SK-N-SH treated with all-trans-retinoic acid at 6 μM for 48 hours (cell line): ENCODE results near the gene TH.

ENCODE experiments used
- ATAC-seq: fragments of 200-7000 bp; cut with Tn5 transposase; 3 replicates; pipeline ENCODE4 v1.9.1; 2020; ENCODE audit warnings: mild to moderate bottlenecking, moderate library complexity
- ARNTL ChIP-seq: fragments of 450-650 bp; formaldehyde crosslinking; IDR thresholded peaks from 2 replicates; pipeline ENCODE4 v1.5.0; 2020; ENCODE audit warnings: low read depth, mild to moderate bottlenecking, moderate library complexity, borderline replicate concordance
- BACH2 ChIP-seq: fragments of 250-450 bp; sonication (Bioruptor Pico); IDR thresholded peaks from 2 replicates; pipeline ENCODE4 v1.9.0; 2021; ENCODE audit warnings: mild to moderate bottlenecking, borderline replicate concordance
- CREB5 ChIP-seq: fragments of 250-450 bp; sonication (Bioruptor Pico); IDR thresholded peaks from 2 replicates; pipeline ENCODE4 v1.5.1; 2020; ENCODE audit warnings: low read depth, mild to moderate bottlenecking, moderate library complexity
- CSRNP3 ChIP-seq: fragments of 250-450 bp; sonication (Bioruptor Pico); IDR thresholded peaks from 2 replicates; pipeline ENCODE4 v1.5.1; 2021; ENCODE audit warnings: mild to moderate bottlenecking, moderate library complexity
- ESRRG ChIP-seq: fragments of 250-450 bp; sonication (Bioruptor Pico); IDR thresholded peaks from 2 replicates; pipeline ENCODE4 v1.6.1; 2021; ENCODE audit warnings: mild to moderate bottlenecking
- GLIS3 ChIP-seq: fragments of 250-450 bp; sonication (Bioruptor Pico); IDR thresholded peaks from 2 replicates; pipeline ENCODE4 v1.5.0; 2020; ENCODE audit warnings: mild to moderate bottlenecking, moderate library complexity
- ISL1 ChIP-seq: fragments of 250-450 bp; sonication (Bioruptor Pico); IDR thresholded peaks from 2 replicates; pipeline ENCODE4 v2.1.2; 2022; ENCODE audit warnings: mild to moderate bottlenecking, moderate library complexity
- OSR1 ChIP-seq: fragments of 250-450 bp; sonication (Bioruptor Pico); IDR thresholded peaks from 2 replicates; pipeline ENCODE4 v1.8.0; 2022; ENCODE audit warnings: moderate library complexity, mild to moderate bottlenecking, inconsistent platforms
- PATZ1 ChIP-seq: fragments of 250-450 bp; sonication (Bioruptor Pico); IDR thresholded peaks from 2 replicates; pipeline ENCODE4 v1.8.0; 2020; ENCODE audit warnings: mild to moderate bottlenecking, moderate library complexity, borderline replicate concordance
- PPARA ChIP-seq: fragments of 250-450 bp; sonication (Bioruptor Pico); IDR thresholded peaks from 2 replicates; pipeline ENCODE4 v1.5.0; 2020; ENCODE audit warnings: mild to moderate bottlenecking, borderline replicate concordance
- RARB ChIP-seq: fragments of 250-450 bp; sonication (Bioruptor Pico); IDR thresholded peaks from 2 replicates; pipeline ENCODE4 v1.8.0; 2021; ENCODE audit warnings: mild to moderate bottlenecking, moderate library complexity
- SNAI2 ChIP-seq: fragments of 250-450 bp; sonication (Bioruptor Pico); IDR thresholded peaks from 2 replicates; pipeline ENCODE4 v1.5.0; 2020; ENCODE audit warnings: mild to moderate bottlenecking, moderate library complexity
- TCF4 ChIP-seq: fragments of 250-450 bp; sonication (Bioruptor Pico); IDR thresholded peaks from 2 replicates; pipeline ENCODE4 v1.8.0; 2021; ENCODE audit warnings: mild to moderate bottlenecking, moderate library complexity, borderline replicate concordance
- TSHZ2 ChIP-seq: fragments of 250-450 bp; sonication (Bioruptor Pico); IDR thresholded peaks from 2 replicates; pipeline ENCODE4 v1.5.0; 2020; ENCODE audit warnings: mild to moderate bottlenecking, moderate library complexity
- ZC3H10 ChIP-seq: fragments of 250-450 bp; sonication (Bioruptor Pico); IDR thresholded peaks from 2 replicates; pipeline ENCODE4 v1.5.1; 2021; ENCODE audit warnings: mild to moderate bottlenecking, moderate library complexity
- ZFP30 ChIP-seq: fragments of 450-650 bp; formaldehyde crosslinking; IDR thresholded peaks from 2 replicates; pipeline ENCODE4 v1.5.0; 2022; ENCODE audit warnings: mild to moderate bottlenecking, moderate library complexity
- ZNF565 ChIP-seq: fragments of 450-650 bp; formaldehyde crosslinking; conservative IDR thresholded peaks from 2 replicates; pipeline ENCODE4 v1.5.0; 2020; ENCODE audit warnings: low read depth, mild to moderate bottlenecking, moderate library complexity
- ZNF70 ChIP-seq: fragments of 450-650 bp; formaldehyde crosslinking; IDR thresholded peaks from 2 replicates; pipeline ENCODE4 v1.5.0; 2020; ENCODE audit warnings: mild to moderate bottlenecking, moderate library complexity
- ZNF8 ChIP-seq: fragments of 450-650 bp; formaldehyde crosslinking; IDR thresholded peaks from 2 replicates; pipeline ENCODE4 v1.5.0; 2020; ENCODE audit warnings: mild to moderate bottlenecking, moderate library complexity
- TF ChIP-seq, protein P1 (sequence below): fragments of 250-450 bp; sonication (Bioruptor Pico); IDR thresholded peaks from 2 replicates; pipeline ENCODE4 v1.8.0; 2021; ENCODE audit warnings: low read depth, mild to moderate bottlenecking, moderate library complexity, borderline replicate concordance

Gene TH

GRCh38 chr11:2136209-2136951 lies 35.2 kb downstream of the TH start (continued):
- TF ChIP-seq PATZ1 (no peak), RARB (CRISPR knock-in tag) (no peak), ARNTL (no peak), ZNF70 (no peak), TCF4 (CRISPR knock-in tag) (no peak), CREB5 (CRISPR knock-in tag) (no peak)

GRCh38 chr11:2135648-2136201 lies 35.9 kb downstream of the TH start:
- TF ChIP-seq BACH2 (CRISPR knock-in tag) (no peak), CREB5 (CRISPR knock-in tag) (no peak), ARNTL (no peak), SNAI2 (CRISPR knock-in tag) (no peak), ZNF70 (no peak), RARB (CRISPR knock-in tag) (no peak), OSR1 (CRISPR knock-in tag) (no peak), ZFP30 (CRISPR knock-in tag) (no peak), GLIS3 (CRISPR knock-in tag) (no peak), ESRRG (CRISPR knock-in tag) (no peak), ZNF565 (no peak), ISL1 (CRISPR knock-in tag) (no peak), ZNF8 (CRISPR knock-in tag) (no peak), CSRNP3 (CRISPR knock-in tag) (no peak), TCF4 (CRISPR knock-in tag) (no peak), ZC3H10 (CRISPR knock-in tag) (no peak), PPARA (no peak), TSHZ2 (CRISPR knock-in tag) (no peak)
- TF ChIP-seq, protein P1, sequence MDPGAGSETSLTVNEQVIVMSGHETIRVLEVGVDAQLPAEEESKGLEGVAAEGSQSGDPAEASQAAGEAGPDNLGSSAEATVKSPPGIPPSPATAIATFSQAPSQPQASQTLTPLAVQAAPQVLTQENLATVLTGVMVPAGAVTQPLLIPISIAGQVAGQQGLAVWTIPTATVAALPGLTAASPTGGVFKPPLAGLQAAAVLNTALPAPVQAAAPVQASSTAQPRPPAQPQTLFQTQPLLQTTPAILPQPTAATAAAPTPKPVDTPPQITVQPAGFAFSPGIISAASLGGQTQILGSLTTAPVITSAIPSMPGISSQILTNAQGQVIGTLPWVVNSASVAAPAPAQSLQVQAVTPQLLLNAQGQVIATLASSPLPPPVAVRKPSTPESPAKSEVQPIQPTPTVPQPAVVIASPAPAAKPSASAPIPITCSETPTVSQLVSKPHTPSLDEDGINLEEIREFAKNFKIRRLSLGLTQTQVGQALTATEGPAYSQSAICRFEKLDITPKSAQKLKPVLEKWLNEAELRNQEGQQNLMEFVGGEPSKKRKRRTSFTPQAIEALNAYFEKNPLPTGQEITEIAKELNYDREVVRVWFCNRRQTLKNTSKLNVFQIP = no peak

More at GRCh38 chr11:2135648-2136201, 35.9 kb downstream of the TH start:
- ATAC-seq = no peak
